Inflammatory macrophage (primary cell): ENCODE results near the gene PIK3CD.
"Not testable (repeated sequence)": the region's sequence is repeated elsewhere in the genome, so short reads cannot be mapped to it uniquely, and the experiment has no call there.

Source experiments
- DNase-seq, 2 donors: peaks; one replicate each; pipeline ENCODE4 v3.0.0-alpha.2; 2020 to 2022

PIK3CD gene

GRCh38 chr1:9654834-9655723 is 3.5 kb downstream of the PIK3CD start:
- no peak for DNase-seq

GRCh38 chr1:9655836-9656235 is 4.3 kb downstream of the PIK3CD start:
- DNase-seq = no peak

GRCh38 chr1:9657521-9658032 is 6.0 kb downstream of the PIK3CD start:
- no peak for DNase-seq

GRCh38 chr1:9658199-9658598 is 6.7 kb downstream of the PIK3CD start:
- DNase-seq = no peak

GRCh38 chr1:9659328-9659727 is 7.8 kb downstream of the PIK3CD start:
- peak; percentile 60 to 63 for DNase-seq

GRCh38 chr1:9663257-9663656 is 11.7 kb downstream of the PIK3CD start:
- DNase-seq = no peak

GRCh38 chr1:9665193-9665592 is 13.7 kb downstream of the PIK3CD start:
- no peak for DNase-seq

- no peak for DNase-seq
These were observed 16.5 kb downstream of the PIK3CD start for GRCh38 chr1:9668080-9668479.

GRCh38 chr1:9670085-9670484 is 18.6 kb downstream of the PIK3CD start:
- peak; percentile 75 to 82 for DNase-seq

GRCh38 chr1:9671377-9672140 is 20.0 kb downstream of the PIK3CD start:
- DNase-seq = no peak

GRCh38 chr1:9672444-9672843 is 20.9 kb downstream of the PIK3CD start:
- no peak for DNase-seq

- DNase-seq = no peak
These were observed 23.9 kb downstream of the PIK3CD start for GRCh38 chr1:9675393-9675792.

- not testable (repeated sequence) for DNase-seq
These were observed 24.6 kb downstream of the PIK3CD start for GRCh38 chr1:9676128-9676527.

GRCh38 chr1:9676815-9677393 is 25.4 kb downstream of the PIK3CD start:
- no peak for DNase-seq

GRCh38 chr1:9680091-9680490 is 28.6 kb downstream of the PIK3CD start:
- DNase-seq = no peak

GRCh38 chr1:9680828-9681227 is 29.3 kb downstream of the PIK3CD start:
- DNase-seq = no peak

- DNase-seq = no peak
These were observed 33.3 kb downstream of the PIK3CD start for GRCh38 chr1:9684801-9685200.

- DNase-seq = peak; percentile 22 to 56
These were observed 35.8 kb downstream of the PIK3CD start for GRCh38 chr1:9687120-9687873.

- no peak for DNase-seq
These were observed 36.5 kb downstream of the PIK3CD start for GRCh38 chr1:9687874-9688582.

GRCh38 chr1:9688599-9688998 is 37.1 kb downstream of the PIK3CD start:
- no peak for DNase-seq

- peak; percentile 38 to 62 for DNase-seq
These were observed 37.6 kb downstream of the PIK3CD start for GRCh38 chr1:9689011-9689706.
